Natural killer cell (primary cell): ENCODE results near the gene ZFR2. TPM values are rescaled to one million over a fixed set of nuclear protein-coding genes. Genes with fewer than 3 reads are reported as not detected.

ENCODE experiments used
- ATAC-seq, 3 donors: fragments of 150-1000 bp in 2 of 3; fragments of 200-7000 bp in 1 of 3; cut with Tn5 transposase; 1 replicate in 1 of 3; 2 replicates in 2 of 3; pipeline ENCODE4 v1.10.0; 2021; ENCODE audit warnings: mild to moderate bottlenecking in 2 of 3, moderate library complexity in 2 of 3
- DNase-seq, 2 donors: peaks; one replicate each; pipeline versions ENCODE4 v3.0.0 to v3.0.0-alpha.2; 2013 to 2021; ENCODE audit warnings: mixed read lengths in 1 of 2
- H3K27ac ChIP-seq: one replicate; pipeline ENCODE4 v1.5.1; 2013; ENCODE audit warnings: mild to moderate bottlenecking, low read length
- H3K27me3 ChIP-seq: one replicate; pipeline ENCODE4 v1.6.1; 2013; ENCODE audit warnings: low read length; ENCODE audit not compliant: control insufficient read depth, insufficient read depth
- H3K36me3 ChIP-seq: one replicate; pipeline ENCODE4 v1.6.1; 2013; ENCODE audit warnings: low read length; ENCODE audit not compliant: control insufficient read depth, insufficient read depth
- H3K4me1 ChIP-seq: one replicate; pipeline ENCODE4 v1.6.1; 2013; ENCODE audit warnings: low read length; ENCODE audit not compliant: control insufficient read depth, insufficient read depth
- H3K4me3 ChIP-seq: one replicate; pipeline ENCODE4 v1.5.1; 2013; ENCODE audit warnings: low read length
- H3K9me3 ChIP-seq: one replicate; pipeline ENCODE4 v1.6.1; 2013; ENCODE audit warnings: low read length; ENCODE audit not compliant: control insufficient read depth, insufficient read depth
- H3K27ac Mint-ChIP-seq, 2 donors: one replicate each; pipeline ENCODE4 v1.8.0; 2022; ENCODE audit warnings: mild to moderate bottlenecking in 2 of 2, mixed read lengths in 2 of 2, moderate library complexity in 1 of 2
- H3K27me3 Mint-ChIP-seq, 2 donors: one replicate each; pipeline ENCODE4 v1.8.0; 2022; ENCODE audit warnings: low read depth in 2 of 2, mixed read lengths in 2 of 2
- H3K36me3 Mint-ChIP-seq: one replicate; pipeline ENCODE4 v1.8.0; 2022; ENCODE audit warnings: mixed read lengths
- H3K4me1 Mint-ChIP-seq, 2 donors: one replicate each; pipeline ENCODE4 v1.8.0; 2022; ENCODE audit warnings: mixed read lengths in 2 of 2
- H3K4me3 Mint-ChIP-seq: one replicate; pipeline ENCODE4 v1.8.0; 2022; ENCODE audit warnings: mild to moderate bottlenecking, moderate library complexity, mixed read lengths
- H3K9me3 Mint-ChIP-seq, 2 donors: one replicate each; pipeline ENCODE4 v1.8.0; 2022; ENCODE audit warnings: mixed read lengths in 2 of 2
- WGBS: methylation state at CpG from one replicate; pipeline ENCODE4 v1.1.7; 2013; ENCODE audit warnings: missing lambda C conversion rate; ENCODE audit not compliant: insufficient coverage; 5-methylcytosine and 5-hydroxymethylcytosine counted together
- intact Hi-C: fragments of 100-400 bp; cut with micrococcal nuclease; formaldehyde crosslinking; loops from one replicate; pipeline ENCODE4 v1.14.2; 2022
- total RNA-seq, 4 donors: library from RNA; stranded (reverse); fragments of 120-200 nt in 1 of 4; gene quantifications; one replicate each; pipeline versions ENCODE4 v1.2.3 to v1.2.4, GENCODE V29; 2013 to 2022
- TF ChIP-seq, protein P1 (sequence below): fragments of 200-600 bp; IDR thresholded peaks from one replicate; pipeline ENCODE4 v1.8.0; 2022; ENCODE audit warnings: antibody characterized with exemption

ZFR2 gene
- total RNA-seq, 3 donors from 2014 or later (not counting 1 experiment from before 2014, with no cell fraction given), result 1.6 to 4.4 (median 1.7) TPM

DNA sequence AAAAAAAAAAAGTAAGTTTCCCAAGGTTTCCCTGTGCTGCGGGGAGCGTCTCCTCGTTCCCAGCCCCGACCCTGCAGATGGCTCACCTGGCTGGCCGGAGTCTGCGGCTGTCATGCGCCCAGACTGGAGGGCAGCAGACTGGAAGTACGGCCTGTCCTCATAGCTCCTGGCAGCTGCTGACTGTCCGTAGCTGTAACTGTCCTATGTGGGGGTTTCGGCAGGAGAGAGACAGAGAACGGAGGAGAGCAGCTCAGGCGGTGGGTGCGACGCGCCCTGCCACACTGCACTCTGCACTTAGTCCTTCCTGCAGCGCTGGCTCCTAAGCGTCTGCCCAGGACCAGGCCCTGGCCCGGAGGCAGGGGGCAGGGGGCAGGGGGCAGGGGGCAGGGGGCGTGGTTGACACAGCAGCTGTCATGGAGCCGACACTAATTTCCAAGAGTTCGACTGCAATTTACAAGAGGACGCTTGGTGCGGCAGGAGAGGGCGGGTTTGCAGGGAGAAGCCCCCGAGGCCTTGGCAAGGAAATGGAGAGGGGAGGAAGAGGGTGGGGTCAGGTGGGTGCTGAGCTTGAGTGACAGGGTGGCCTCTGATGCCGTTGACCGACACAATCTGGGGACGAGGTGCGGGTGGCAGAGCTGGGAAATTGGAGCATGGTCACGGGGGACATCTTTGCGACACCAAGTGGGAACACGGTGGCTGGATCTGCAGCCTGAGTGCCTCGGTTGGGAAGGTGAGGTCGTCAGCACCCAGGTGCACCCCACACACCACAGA, 35.1 kb downstream of the ZFR2 start:
- no peak overlapping the region for H3K27ac ChIP-seq
- no peak overlapping the region for H3K4me3 ChIP-seq
- Mint-ChIP-seq H3K4me3 (no peak overlapping the region), H3K27me3 (peaks cover 0 to 2% of the 10 kb centered on the region in 2 donors), H3K27ac (no peak overlapping the region), H3K4me1 (no peaks in the 10 kb centered on the region), H3K9me3 (no peaks in the 10 kb centered on the region), H3K36me3 (no peaks in the 10 kb centered on the region)
- DNase-seq, result no peak
- H3K9me3 ChIP-seq, result no peaks in the 10 kb centered on the region
- intact Hi-C loops, result no loop called here
- H3K36me3 ChIP-seq, result no peaks in the 10 kb centered on the region
- WGBS, result 78% methylated on average over 32 of the region's 34 CpGs
- no peaks in the 10 kb centered on the region for H3K27me3 ChIP-seq
- ATAC-seq, result no peak
- TF ChIP-seq, protein P1, sequence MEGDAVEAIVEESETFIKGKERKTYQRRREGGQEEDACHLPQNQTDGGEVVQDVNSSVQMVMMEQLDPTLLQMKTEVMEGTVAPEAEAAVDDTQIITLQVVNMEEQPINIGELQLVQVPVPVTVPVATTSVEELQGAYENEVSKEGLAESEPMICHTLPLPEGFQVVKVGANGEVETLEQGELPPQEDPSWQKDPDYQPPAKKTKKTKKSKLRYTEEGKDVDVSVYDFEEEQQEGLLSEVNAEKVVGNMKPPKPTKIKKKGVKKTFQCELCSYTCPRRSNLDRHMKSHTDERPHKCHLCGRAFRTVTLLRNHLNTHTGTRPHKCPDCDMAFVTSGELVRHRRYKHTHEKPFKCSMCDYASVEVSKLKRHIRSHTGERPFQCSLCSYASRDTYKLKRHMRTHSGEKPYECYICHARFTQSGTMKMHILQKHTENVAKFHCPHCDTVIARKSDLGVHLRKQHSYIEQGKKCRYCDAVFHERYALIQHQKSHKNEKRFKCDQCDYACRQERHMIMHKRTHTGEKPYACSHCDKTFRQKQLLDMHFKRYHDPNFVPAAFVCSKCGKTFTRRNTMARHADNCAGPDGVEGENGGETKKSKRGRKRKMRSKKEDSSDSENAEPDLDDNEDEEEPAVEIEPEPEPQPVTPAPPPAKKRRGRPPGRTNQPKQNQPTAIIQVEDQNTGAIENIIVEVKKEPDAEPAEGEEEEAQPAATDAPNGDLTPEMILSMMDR, result no peak
- H3K4me1 ChIP-seq, result no peaks in the 10 kb centered on the region

DNA sequence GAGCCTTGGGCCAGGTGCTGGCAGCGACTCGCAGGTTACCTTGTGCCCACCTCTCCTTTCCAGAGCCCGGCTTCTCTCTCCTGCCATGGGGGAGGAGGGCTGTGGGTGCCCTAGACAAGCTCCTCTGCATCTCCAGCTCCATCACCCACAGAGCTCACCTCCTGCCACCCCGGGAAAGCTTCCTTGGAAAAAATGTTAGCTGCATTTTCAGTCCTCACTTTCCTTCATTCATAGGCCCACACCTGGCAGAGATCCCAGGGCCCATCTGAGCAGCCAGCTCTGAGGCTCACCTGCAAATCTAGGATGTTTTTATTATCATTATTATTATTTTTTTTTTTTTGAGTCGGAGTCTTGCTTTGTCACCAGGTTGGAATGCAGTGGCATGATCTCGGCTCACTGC, 36.8 kb downstream of the ZFR2 start:
- H3K36me3 Mint-ChIP-seq, result no peaks in the 10 kb centered on the region
- H3K27ac ChIP-seq, result no peak overlapping the region
- no peak overlapping the region for H3K27ac Mint-ChIP-seq
- ATAC-seq (no peak), DNase-seq (no peak)
- H3K4me3 Mint-ChIP-seq, result no peak overlapping the region
- H3K27me3 Mint-ChIP-seq, result no peaks in the 10 kb centered on the region
- no peak overlapping the region for H3K4me3 ChIP-seq
- no peaks in the 10 kb centered on the region for H3K36me3 ChIP-seq
- 100% methylated on average over 4 of the region's 6 CpGs for WGBS
- intact Hi-C loops, result no loop called here
- no peaks in the 10 kb centered on the region for H3K27me3 ChIP-seq
- peaks cover 4% of the 10 kb centered on the region for H3K4me1 ChIP-seq
- no peaks in the 10 kb centered on the region for H3K9me3 ChIP-seq
- H3K4me1 Mint-ChIP-seq, result no peaks in the 10 kb centered on the region
- H3K9me3 Mint-ChIP-seq, result no peaks in the 10 kb centered on the region
- TF ChIP-seq, protein P1, result no peak

DNA sequence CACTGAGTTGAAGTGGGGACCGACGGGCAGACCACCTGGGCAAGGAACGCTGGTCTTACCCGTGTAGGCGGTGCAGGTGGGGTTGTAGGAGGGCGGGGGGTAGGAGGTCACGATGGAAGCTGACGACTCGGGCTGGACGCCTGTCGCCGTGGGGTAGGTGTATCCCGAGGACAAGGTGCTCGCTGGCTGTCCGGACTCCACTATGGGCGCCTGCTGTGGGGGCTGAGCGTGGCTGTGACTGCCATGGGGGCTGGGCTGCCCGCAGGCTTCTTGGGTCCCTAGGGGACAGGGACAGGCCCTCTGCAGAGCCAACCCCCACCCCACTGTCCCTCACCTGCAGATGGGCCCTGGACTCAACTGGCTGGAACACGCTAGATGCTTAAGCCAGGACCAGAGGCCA, 37.2 kb downstream of the ZFR2 start:
- H3K27me3 Mint-ChIP-seq, result no peaks in the 10 kb centered on the region
- no peaks in the 10 kb centered on the region for H3K9me3 Mint-ChIP-seq
- H3K4me3 Mint-ChIP-seq, result no peak overlapping the region
- no peaks in the 10 kb centered on the region for H3K4me1 Mint-ChIP-seq
- no peaks in the 10 kb centered on the region for H3K36me3 ChIP-seq
- TF ChIP-seq, protein P1, result no peak
- no peaks in the 10 kb centered on the region for H3K9me3 ChIP-seq
- peaks cover 4% of the 10 kb centered on the region for H3K4me1 ChIP-seq
- H3K4me3 ChIP-seq, result no peak overlapping the region
- no peaks in the 10 kb centered on the region for H3K27me3 ChIP-seq
- H3K36me3 Mint-ChIP-seq, result no peaks in the 10 kb centered on the region
- no peak overlapping the region for H3K27ac ChIP-seq
- 78% methylated on average over 19 of the region's 19 CpGs for WGBS
- ATAC-seq (no peak), DNase-seq (no peak)
- no peak overlapping the region for H3K27ac Mint-ChIP-seq
- intact Hi-C loops, result no loop called here
